UCSD-AML1 (cell line): ENCODE data around the gene CDH12.
"Not testable (repeated sequence)": the region's sequence is repeated elsewhere in the genome, so short reads cannot be mapped to it uniquely, and the experiment has no call there.

ENCODE experiments used
- DNase-seq: peaks from one replicate; lab custom pipeline; 2025; ENCODE audit not compliant: unreplicated experiment; lab: John Stamatoyannopoulos, UW

CDH12 gene

GRCh38 chr5:22470408-22470807 is 382.7 kb downstream of the CDH12 start:
- no peak for DNase-seq

- DNase-seq, result no peak
These were observed 387.5 kb downstream of the CDH12 start for GRCh38 chr5:22465616-22466015.

DNA sequence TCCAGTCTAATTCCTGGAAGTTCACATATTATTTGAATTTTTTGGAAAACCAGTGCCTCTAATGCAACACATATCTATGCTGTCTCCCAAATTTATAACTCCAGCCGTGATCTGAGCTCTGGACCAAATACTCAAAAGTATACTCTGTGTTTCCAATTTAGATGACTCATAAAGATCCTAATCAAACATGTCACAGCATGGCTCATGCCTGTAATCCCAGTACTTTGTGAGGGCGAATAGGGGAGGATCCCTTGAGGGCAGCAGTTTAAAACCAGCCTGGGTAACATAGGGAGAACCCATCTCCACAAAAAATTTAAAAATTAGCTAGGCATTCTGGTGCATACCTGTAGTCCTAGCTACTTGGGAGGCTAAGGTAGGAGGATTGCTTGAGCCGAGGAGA is 388.0 kb downstream of the CDH12 start:
- DNase-seq, result no peak

DNA sequence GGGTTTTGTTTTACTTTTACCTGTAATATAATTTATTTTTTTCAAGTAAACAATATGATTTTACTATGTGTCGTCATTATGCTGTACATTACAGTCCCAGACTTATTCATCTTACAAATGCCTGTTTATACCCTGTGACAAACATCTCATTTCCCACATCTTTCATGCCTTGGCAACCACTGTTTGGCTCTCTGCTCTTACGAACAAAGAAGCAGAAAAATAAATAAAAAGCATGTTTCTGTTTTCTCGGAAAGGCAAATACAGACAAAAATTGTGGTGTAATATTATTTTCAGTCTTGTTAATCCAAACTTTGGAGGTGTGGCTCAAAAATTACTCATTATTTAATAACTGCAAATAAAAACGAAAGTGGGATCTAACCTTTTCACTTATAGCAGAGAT is 393.0 kb downstream of the CDH12 start:
- DNase-seq, result no peak

DNA sequence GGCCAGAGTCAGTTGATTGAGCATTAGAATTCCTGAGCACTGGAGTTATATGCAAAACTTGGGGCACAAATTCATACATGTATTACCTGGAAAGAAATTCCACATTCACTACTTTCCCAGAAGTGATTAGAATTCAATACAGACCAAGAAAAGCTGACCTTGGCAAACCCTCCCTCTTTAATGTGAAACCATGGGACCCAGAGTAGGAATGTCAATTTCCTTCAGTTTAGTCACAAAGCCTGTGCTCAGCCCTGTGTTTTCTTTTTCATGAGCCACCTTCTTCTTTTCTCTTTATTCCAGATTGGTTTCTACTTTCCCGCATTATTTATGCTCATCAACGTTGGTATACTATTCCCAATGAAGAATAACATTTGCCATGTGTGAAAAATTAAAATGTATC is 420.2 kb downstream of the CDH12 start:
- no peak for DNase-seq

- no peak for DNase-seq
These were observed 421.3 kb downstream of the CDH12 start for GRCh38 chr5:22431840-22432239.

DNA sequence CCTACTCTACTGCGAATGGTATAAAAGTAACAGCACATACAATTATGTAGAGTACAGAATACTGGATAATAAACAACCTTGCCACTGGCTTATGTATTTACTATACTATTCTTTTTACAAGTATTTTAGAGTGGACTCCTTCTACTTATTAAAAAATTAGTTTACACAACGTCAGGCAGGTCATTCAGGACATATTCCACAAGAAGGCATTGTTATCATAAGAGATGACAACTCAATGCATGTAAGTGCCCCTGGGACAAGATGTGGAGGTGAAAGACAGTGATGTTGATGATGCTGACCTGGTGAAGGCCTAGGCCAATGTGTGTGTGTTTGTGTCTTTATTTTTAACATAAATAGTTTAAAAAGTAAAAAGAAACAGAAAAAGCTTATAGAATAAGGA is 421.7 kb downstream of the CDH12 start:
- no peak for DNase-seq

GRCh38 chr5:22411554-22412349 is 441.4 kb downstream of the CDH12 start:
- no peak for DNase-seq

GRCh38 chr5:22391956-22392355 is 461.2 kb downstream of the CDH12 start:
- no peak for DNase-seq

GRCh38 chr5:22390888-22391287 is 462.3 kb downstream of the CDH12 start:
- no peak for DNase-seq

GRCh38 chr5:22372826-22373660 is 480.1 kb downstream of the CDH12 start:
- DNase-seq, result no peak

GRCh38 chr5:22372376-22372775 is 480.8 kb downstream of the CDH12 start:
- no peak for DNase-seq

DNA sequence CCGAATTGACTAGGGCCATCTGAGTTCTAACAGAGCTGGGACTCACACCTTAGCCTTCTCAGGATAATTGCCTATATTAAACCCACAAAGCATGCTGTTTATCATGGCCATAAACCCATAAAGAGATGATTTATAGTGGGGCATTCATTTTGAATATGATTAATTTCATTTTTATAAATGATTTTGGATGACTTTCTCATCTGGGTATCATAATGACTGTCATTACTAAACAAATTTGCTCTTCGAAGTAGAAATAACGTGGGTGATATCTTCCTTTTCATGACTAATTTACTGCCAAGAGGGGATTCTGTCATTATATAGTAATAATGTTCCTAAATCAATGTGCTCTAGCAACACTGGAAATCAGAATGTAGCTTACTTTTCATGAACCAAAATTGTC is 498.2 kb downstream of the CDH12 start:
- no peak for DNase-seq

DNA sequence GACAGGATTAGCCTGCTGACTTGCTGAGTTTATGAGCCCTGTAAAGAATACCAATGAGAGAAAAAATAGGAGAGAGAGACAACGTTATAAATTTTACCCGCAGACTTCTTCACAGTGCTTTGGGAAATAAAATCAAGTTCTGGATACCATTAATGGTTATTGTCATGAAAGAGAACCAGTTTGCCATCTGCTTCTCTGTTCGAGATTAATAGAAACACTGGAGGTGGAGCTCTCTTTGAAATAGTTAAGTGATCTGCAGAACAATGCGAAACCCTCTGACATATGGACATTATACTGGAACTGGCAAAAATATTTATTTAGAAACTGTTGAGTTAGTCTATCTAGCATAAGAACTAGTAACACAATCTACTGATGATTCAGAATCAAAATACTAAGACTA is 500.7 kb downstream of the CDH12 start:
- no peak for DNase-seq

DNA sequence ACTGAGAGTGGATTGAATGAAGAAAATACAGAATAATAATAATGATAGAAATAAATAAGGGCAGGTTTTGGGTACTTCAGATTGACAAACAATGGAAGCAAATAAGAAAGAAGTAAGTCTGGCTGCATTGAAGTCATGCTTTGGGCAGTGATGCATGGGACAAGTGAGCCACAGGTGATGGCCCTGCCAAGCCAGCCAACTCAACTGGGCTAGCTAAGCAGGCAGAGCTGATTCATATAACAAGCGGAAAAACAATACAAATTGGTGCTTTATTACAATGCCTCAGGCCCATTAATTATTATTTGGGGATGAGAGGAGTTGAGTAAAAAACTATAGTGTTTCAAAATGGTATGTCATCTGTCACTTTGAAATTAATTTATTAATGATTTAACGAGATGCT is 502.0 kb downstream of the CDH12 start:
- DNase-seq, result no peak

- DNase-seq, result no peak
These were observed 505.1 kb downstream of the CDH12 start for GRCh38 chr5:22348027-22348426.

DNA sequence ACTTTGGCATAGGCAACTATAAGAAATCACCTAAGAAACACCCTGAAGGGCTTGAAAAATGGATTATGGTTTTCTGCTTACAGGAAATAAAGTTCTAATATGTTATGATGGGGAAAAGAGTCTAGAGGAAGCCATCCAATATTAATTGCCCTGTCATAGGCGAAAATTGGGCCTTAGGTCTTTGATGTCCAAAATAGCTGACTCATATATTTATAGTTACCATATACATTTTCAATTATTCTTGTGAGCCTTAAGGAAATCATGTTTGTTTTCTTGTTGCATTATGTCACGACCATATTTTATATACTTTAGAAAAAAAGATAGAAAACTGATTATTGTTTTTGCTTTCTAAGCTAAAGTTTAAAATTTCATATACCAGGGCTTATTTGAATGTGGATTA is 509.1 kb downstream of the CDH12 start:
- DNase-seq, result no peak

- DNase-seq, result no peak
These were observed 511.7 kb downstream of the CDH12 start for GRCh38 chr5:22341406-22341805.

DNA sequence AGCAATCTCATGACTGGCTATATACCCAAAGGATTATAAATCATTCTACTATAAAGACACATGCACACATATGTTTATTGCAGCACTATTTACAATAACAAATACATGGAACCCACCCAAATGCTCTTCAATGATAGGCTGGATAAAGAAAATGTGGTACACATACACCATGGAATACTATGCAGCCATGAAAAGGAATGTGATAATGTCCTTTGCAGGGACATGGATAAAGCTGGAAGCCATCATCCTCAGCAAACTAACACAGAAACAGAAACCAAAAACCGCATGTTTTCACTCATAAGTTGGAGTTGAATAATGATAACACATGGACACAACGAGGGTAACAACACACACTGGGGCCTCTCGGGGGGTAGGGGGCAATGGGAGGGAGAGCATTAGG is 520.2 kb downstream of the CDH12 start:
- not testable (repeated sequence) for DNase-seq

GRCh38 chr5:22329683-22330082 is 523.5 kb downstream of the CDH12 start:
- DNase-seq, result no peak

GRCh38 chr5:22319798-22320197 is 533.3 kb downstream of the CDH12 start:
- no peak for DNase-seq

GRCh38 chr5:22316294-22316693 is 536.9 kb downstream of the CDH12 start:
- DNase-seq, result no peak
